ENCODE measurements around the gene NEDD9.

DNA sequence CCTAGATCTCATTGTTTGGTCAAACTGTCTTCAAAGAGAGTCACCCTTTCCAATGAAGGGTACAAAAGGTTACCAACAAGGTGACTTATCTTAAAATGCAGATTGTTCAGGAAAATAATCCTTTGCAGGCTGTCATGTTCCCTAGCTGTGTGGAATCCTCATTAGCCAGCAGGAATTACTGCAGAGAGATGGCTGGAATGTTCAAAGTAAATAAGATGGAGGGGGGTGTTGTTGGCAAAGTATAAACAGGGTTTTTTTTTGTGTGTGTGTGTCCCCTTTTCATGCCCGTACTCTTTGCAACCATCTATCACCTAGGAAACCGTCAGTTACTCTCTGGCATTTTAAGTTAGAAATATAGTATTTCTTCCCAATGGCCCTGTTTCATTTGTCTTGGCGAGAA is 6.5 kb downstream of the NEDD9 start:
- TF ChIP-seq ZFP3 (CRISPR knock-in tag; IDR thresholded peaks at IDR 0.05) = no peak
- no peak for TF ChIP-seq ARNTL (CRISPR knock-in tag; IDR thresholded peaks at IDR 0.05; ENCODE audit: borderline replicate concordance, low read depth)
- no peak for TF ChIP-seq CSDC2 (CRISPR knock-in tag; IDR thresholded peaks at IDR 0.05)
- no peak for TF ChIP-seq PATZ1 (CRISPR knock-in tag; IDR thresholded peaks at IDR 0.05; ENCODE audit: borderline replicate concordance)
- TF ChIP-seq ZNF70 (CRISPR knock-in tag; IDR thresholded peaks at IDR 0.05) = no peak
- TF ChIP-seq RARB (CRISPR knock-in tag; IDR thresholded peaks at IDR 0.05) = no peak
- TF ChIP-seq ZNF565 (CRISPR knock-in tag; conservative IDR thresholded peaks at IDR 0.05; ENCODE audit: low read depth) = no peak

All from SK-N-SH treated with all-trans-retinoic acid at 6 μM for 48 hours (cell line).